H54 (cell line): ENCODE data around the gene RNF5.

Experiments used
- DNase-seq: peaks from one replicate; pipeline ENCODE4 v3.0.0; 2011; ENCODE audit warnings: low spot score, mixed read lengths; ENCODE audit not compliant: insufficient read length
- FAIRE-seq: peaks from 3 replicates; lab custom pipeline; 2011; peaks lifted over from hg19 to GRCh38; lab: Jason Lieb, UNC
- POLR2A ChIP-seq: IDR thresholded peaks from 2 replicates; pipeline ENCODE4 v1.6.1; 2011; ENCODE audit warnings: low read depth, mild to moderate bottlenecking, low read length

The RNF5 gene

GRCh38 chr6:32212076-32212760 is 34.0 kb downstream of the RNF5 start:
- no peak for TF ChIP-seq POLR2A
- DNase-seq (no peak), FAIRE-seq (no peak)

GRCh38 chr6:32213649-32214048 is 35.4 kb downstream of the RNF5 start:
- DNase-seq (no peak), FAIRE-seq (no peak)
- no peak for TF ChIP-seq POLR2A

DNA sequence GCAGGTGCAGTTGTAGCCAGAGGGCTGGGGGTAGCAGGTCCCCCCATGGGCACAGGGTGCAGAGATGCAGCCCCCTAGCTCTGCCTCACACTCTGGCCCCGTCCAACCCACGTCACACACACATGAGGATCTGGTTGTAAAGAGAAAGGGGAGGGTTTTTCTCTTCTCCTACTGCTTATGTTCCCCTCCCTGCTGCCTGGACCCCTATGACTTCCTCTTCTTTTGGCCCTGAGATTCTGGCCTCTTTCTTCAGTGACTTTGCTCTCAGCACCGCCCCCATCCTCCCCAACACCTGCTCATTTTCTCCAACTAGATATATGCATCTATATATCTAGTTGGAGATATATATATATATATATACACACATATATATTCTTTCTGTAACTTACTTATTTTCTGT is 35.9 kb downstream of the RNF5 start:
- no peak for FAIRE-seq
- no peak for DNase-seq
- no peak for TF ChIP-seq POLR2A

DNA sequence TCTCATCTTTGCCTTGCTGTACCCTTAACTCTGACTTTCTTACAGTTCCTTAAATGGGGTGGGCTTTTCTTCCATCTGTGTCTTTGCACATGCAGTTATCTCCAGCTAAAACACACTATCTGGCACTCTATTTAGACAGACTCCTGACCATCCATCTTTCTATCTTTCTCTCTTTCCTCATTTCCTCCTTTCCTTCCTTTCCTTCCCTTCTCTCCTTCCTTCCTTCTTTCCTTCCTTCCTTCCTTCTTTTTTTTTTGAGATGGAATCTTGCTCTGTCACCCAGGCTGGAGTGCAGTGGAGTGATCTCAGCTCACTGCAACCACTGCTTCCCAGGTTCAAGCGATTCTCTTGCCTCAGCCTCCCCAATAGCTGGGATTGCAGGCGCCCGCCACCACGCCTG is 37.4 kb downstream of the RNF5 start:
- DNase-seq (no peak), FAIRE-seq (no peak)
- TF ChIP-seq POLR2A, result no peak

DNA sequence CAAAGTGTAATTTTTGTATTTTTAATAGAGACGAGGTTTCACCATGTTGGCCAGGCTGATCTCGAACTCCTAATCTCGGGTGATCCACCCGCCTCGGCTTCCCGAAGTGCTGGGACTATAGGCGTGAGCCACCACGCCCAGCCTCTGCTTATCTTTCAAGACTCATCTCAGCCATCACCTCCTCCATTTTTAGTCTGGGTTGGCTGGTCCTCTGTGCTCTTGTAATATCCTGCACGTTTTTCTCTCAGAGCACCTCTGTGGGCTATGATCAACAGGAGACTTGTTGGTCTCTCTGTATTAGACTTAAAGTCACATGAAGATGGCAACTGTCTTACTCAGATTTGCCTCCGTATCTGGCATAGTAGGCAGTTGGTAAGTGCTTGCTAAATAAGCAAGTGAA is 38.1 kb downstream of the RNF5 start:
- no peak for DNase-seq
- TF ChIP-seq POLR2A, result no peak
- FAIRE-seq, result no peak

GRCh38 chr6:32216998-32217397 is 38.8 kb downstream of the RNF5 start:
- no peak for TF ChIP-seq POLR2A
- no peak for DNase-seq
- FAIRE-seq, result no peak

DNA sequence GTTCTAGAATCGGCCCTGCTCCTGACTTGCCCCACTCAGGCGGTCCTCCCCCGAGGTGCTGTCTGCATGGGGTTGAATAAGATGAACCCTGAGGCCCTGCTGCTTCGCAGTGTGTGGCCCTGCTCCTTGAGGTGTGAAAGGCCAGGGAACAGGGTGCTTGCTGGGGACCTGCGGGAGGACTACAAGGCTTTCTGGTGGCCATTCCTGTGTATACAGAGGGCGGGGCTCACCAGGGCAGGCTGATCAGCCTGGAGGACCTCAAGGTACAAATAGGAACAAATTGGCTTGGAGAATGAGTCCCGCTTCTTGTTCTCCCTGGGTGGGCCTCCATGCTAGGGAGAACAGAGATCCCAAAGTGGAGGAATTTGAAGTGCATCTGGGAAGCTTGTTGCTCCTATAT is 40.0 kb downstream of the RNF5 start:
- FAIRE-seq (no peak), DNase-seq (no peak)

GRCh38 chr6:32220021-32220420 is 41.8 kb downstream of the RNF5 start:
- FAIRE-seq, result no peak
- no peak for DNase-seq
- TF ChIP-seq POLR2A, result no peak

More for the DNA sequence above, 40.0 kb downstream of the RNF5 start:
- no peak for TF ChIP-seq POLR2A

DNA sequence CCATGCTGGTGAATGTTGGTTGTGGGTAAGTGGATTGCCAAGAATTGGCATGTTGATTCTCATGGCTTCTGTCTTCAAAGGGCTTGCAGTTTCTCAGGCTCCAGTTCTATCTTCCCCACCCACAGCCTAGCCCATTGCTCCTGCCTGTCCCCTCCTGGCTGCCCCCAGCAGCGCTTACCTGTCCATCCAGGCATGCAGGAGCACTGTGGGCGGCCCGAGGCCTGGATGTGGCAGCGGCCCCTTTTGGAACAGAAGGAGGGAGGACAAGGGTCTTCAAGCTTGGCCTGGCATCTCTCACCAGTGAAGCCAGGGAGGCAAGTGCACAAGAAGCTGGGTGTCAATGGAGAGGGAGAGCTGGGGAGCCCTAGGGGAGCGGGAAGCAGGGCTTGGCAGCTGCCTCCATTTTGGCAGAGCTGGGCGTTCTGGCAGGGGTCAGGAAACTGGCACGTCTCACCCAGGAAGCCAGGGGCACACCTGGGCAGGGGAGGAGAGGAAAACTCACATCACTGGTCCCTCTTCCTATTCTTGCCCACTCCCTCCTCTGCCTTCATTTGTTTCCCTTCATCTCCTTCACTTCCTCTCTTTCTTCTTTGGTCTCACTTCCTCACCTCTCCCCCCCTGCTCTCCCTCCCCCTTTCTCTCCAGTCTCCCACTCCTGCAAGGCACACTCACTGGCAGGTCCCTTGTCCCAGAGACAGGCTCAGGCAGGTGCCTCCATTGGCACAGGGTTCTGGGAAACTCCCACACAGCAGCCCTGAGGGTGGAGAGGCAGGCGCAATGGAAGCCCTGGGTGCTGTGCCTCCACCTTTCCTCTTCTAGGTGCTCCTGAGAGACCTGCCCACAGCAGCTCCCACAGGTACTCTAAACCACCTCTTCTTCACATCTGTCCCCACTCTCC is 44.4 kb downstream of the RNF5 start:
- TF ChIP-seq POLR2A, result no peak
- FAIRE-seq (no peak), DNase-seq (no peak)

- DNase-seq (no peak), FAIRE-seq (no peak)
- no peak for TF ChIP-seq POLR2A
Measured at GRCh38 chr6:32223258-32224235, 45.3 kb downstream of the RNF5 start, which contains the start of gene NOTCH4. NOTCH4 (minus strand) TSS chr6:32224067; CDS start chr6:32223928, 139 bp downstream.

- TF ChIP-seq POLR2A, result no peak
- DNase-seq (no peak), FAIRE-seq (no peak)
Measured at GRCh38 chr6:32224696-32225095, 46.5 kb downstream of the RNF5 start.

- FAIRE-seq (no peak), DNase-seq (no peak)
- no peak for TF ChIP-seq POLR2A
Measured at GRCh38 chr6:32226434-32226833, 48.2 kb downstream of the RNF5 start.
